Measurements from ENCODE around the gene RAP1GAP.

The RAP1GAP gene

DNA sequence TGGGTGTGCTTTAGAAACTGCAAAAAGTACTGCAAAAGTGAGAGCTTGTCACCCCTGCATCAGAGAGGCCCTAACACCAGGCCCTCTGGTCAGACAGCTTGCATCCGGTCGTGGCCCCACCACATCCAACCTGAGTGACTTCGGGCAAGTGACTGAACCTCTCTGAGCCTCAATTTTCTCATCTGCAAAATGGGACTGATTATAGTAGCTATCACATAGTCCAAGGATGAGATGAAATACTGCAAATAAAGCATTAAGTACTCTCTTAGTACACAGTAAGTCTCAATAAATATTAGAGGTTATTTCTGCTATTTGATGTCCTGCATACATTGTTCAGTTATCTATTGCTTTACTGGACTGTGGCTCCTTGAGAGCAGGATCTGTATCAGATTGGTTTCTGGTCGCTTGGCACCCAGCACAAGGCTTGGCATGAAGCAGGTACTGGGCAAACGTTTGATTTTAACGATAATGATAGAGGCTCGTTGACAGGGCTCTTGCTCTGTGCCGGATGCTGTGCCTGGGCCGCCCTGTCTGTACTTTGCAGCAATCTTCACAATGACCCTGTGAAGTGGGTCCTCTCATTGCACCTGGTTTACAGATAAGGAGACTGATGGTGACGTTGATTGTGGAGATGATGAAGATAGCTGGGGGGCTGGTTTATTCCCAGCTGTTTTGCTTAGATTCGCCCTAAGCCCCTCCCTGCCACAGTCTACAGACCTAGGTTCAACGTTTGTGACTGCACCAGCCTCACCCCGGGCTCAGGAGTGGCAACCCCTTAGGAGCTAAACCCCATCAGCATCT lies 43.6 kb downstream of the RAP1GAP start:
- no peak for DNase-seq (ENCODE audit: low spot score)

DNA sequence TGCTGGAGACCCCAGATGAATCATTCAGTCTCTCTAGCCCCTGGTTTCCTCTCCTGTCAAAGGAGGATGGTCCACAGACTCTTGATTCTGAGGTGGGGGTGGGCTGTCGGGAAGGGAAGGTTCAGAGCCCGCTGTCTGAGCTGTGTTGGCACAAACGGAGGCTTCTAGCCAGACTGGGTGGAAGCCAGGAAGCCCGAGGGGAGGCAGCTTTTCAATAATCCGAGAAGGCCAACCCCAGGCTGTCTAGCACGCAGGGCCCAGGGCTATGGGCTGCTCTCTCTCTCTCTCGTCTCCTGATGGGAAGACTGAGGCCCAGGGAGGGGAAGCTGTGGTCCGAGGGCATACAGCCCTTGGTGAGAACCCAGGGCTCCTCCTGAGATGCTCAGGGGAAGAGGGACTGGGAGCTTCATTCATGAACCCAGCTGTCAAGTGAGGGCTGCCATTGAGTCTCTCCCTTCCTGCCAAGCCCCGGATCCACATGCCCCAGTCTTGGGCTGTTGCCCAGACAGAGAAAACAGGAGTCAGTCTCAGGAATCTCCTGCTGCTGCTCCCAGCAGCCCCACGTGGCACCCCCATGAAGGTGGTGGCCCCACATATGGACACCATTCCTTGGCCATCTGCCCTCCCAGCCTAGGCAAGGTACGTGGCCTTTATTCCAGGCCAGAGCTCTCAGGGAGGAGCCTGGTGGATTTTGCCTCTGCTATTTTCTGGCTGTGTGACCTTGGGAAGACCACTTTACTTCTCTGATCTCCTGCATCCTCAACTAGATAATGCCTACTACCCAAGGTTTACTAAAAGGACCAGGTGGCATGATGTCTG lies 44.4 kb downstream of the RAP1GAP start:
- no peak for DNase-seq (ENCODE audit: low spot score)

DNA sequence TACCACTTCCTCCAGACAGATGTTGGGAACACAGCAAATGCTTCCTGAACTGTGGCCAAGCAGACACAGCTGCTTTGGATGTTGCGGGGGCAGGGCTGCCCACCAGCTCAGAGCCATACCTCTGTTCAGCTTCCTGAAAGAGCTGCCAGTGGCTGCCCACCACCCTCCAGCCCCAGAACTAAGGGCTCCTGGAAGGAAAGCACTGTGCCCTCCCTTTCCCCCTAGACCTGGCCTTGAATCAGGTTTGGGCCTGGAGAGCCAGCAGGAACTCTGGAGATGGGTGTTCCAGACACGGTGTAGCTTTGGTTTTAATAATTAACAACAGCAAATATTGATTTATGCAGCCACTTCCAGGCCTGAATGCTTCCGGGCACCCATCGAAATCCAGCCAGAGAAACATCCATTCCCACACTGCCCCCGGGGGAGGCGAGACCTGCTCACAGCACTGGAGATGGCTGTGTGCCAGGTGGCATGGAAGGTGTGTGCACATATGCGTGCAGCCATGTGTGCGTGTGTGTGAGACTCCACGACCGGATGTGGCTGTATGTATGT lies 45.7 kb downstream of the RAP1GAP start:
- no peak for DNase-seq (ENCODE audit: low spot score)

DNA sequence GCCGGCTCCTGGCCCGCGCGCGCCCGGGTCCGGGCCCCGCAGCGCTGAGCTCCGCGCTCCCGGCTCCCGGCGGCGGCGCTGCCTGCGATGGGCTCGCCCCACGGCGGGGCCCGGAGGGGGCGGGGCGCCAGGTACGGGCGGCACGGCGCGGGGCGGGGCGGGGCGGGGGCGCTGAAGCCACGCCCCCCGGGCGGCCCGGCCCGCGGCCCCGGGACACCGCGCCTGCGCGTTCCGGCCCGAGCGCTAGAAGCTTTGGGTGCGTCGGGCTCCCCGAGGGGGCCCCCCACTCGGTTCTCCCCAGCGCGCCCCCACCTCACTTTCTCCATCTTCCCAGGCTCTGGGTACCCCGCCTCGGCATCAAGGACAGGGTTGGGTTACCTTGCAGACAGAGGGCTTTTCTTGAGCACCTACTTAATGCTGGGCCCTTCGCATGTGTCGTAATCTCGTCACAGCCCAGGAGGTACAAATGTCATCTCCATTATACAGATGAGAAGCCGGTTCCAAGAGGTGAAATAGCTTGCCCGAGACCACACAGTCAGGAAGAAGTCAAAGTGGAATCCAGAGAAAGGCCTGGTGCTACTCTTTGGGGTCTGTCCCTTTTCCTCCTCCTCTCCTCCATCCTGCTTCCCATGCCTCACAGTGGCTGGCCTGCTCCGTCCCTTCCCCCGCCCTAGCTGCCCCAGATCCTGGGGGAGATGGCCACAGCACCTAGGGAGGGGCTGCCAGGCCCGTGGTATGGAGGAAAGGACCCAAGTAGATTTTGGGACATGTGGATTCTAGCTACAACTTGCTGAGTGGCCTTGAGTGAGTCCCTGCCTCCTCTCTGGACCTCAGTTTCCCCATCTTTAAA lies 46.5 kb downstream of the RAP1GAP start:
- peak; percentile 80 for DNase-seq (ENCODE audit: low spot score)

DNA sequence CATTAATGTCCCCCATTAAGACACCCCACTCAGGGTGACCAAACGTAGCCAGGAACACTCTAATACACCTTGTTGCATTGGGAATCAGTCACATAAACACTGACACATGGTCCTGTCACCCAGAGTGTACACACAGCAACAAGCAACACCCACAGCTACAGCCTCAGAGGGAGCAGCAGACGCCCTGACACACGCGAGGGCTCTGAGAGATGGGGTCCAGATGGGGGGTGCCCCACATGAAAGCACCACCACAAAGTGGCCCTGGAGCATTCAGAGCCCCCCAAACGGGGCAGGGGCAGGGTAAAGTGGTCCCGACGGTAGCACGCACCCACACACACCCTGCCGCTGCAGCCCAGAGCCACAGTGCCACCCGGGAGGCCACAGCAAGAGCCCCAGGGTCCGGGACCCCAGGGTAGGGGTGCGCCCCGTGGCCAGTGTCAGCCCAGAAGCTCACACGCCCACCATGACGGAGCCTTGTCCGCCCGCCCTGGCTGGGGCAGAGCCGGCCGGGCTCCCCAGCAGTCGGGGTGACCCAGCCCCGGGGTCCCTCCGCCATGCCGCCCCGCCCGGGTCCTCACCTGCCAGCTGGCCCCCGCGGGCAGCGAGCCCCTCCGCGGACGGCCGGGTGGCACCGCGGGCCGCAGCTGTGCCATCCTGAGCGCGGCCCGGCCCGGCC lies 47.3 kb downstream of the RAP1GAP start:
- DNase-seq (ENCODE audit: low spot score) = no peak

DNA sequence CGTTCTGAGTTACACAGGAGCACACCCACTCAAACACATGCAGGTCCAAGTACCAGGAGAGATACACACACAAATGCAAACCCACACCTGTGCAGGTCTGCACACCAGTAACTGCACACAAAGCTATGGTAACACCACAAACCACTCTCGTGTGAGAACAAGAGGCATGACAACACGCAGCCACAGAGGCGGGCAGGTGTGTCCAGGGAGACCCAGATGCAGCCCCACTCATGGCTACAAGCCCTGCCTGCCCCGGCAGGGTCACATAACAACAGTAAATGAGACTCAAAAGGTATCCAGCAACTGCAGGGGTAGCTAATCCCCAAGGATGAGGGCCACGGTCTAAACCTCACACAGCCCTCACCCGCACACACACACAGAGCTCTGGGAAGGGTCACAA lies 48.1 kb downstream of the RAP1GAP start:
- no peak for DNase-seq (ENCODE audit: low spot score)

DNA sequence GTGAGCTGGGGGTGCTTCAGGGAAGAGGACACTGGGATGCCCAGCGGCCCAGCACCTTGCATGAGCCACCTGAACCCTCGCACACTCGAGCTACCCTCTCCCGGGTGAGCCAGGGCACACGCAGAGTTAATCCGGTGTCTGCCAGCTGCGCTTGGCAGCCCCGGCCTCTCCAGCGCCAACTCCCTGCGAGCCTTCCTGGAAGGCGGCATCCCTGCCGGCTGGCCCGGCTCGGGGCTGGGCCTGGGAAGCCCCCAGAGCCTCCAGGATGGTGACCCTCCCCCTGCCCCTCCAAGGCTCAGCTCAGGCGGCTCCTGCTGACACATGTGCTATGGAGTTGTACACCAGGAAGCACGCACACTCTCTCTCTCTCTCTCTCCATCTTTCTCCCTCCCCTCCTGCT lies 48.7 kb downstream of the RAP1GAP start:
- DNase-seq (ENCODE audit: low spot score) = no peak

DNA sequence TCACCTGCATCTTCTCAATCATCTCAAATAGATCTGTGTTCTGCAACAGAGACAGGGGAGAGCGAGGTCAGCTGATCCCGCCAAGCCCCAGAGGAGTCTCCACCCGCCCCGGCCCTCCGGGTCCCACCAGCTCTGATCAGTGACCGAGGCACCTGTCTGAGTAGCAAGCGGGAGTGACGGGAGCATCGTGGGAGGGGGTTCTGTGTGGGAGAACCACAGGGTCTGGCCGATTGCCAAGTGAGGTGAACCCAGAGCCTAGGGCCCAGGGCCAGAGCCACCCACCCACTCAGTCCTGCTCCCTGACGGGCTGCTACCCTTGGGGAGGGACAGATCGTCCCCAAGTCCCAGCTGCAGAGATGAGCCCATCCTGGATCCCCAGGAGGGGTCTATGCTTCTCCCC lies 49.1 kb downstream of the RAP1GAP start:
- no peak for DNase-seq (ENCODE audit: low spot score)

DNA sequence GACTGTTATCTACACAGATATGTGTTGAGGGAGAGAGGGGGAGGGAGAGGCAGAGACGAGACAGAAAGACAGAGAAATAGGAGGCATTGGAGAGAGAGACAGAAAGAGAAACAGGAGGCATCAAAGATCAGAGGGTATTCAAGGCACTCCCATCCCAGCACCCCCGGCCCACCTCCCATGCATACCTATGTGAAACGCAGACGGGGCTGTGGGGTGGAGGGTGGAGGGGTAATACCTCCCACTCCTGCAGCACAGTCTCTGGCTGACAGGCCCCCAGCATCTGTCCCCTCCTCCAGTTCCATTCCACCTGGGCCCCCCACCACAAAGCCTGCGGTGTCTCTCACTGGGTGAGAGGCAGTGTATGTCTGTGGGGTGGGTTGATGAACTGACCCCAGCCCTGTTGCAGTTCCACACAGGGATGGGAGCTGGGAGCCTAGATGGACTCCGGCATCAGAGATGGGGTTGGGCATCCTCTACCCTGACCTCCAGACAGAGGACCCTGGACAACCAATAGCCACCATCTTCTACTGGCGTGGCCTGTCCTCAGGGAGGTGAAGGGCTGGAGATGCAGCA lies 49.7 kb downstream of the RAP1GAP start:
- DNase-seq (ENCODE audit: low spot score) = no peak

DNA sequence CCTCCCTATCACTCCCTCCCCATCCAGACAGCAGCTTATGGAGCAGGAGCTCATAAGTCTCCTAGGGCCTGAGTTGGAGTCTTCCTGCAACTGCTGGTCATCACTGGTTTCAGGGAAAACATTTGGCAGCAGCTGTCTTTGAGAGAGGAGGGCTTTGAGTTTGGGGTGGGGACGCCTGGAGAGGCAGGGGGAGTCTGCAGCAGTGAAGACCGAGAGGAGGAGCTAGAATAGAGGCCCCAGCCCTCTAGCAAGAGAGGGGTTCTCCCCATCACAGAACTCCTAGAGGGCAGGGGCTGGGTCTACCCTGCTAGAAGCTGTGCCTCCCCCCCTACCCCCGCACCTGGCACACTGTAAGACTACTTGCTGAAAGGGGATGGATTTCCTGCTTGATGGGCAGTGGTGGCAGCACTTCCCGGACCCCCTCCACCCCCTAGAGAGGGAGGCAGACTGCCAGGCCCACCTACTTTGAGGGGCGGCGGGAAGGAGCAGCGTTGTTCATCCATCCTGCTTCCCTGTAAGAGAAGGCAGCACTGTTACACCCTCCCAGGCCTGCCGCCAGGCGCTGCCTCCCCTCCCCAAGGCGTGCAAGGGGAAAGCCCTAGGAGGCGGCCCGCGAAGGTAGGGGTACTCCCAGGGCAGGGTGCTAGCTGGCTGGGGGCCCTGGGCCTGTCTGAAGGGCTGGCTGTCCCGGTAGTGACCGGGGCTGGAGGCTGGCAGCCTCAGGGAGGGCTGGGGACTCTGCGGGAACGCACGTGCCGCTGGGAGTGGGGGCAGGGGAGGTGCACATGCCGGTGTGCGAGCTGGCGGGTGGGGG lies 50.4 kb downstream of the RAP1GAP start:
- DNase-seq (ENCODE audit: low spot score) = no peak

DNA sequence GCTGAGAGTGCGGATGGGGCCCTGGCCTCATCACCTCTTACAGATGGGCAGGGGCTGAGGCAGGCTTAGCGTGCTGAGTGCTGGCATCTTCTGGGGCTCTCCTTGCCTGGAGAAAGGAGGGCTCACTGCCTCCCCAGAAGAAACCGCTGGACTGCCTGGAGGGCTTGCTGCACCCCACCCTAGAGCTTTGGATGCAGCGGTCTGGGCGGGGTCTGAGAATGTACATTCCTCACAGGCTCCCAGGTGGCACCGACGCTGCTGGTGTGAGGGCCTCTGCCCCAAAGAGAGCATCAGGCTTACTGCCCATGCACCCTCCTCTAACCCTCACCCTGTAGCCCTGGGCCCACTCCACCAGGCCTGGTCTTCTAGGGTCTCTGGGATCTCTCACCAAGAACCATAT lies 51.1 kb downstream of the RAP1GAP start:
- DNase-seq (ENCODE audit: low spot score) = no peak

DNA sequence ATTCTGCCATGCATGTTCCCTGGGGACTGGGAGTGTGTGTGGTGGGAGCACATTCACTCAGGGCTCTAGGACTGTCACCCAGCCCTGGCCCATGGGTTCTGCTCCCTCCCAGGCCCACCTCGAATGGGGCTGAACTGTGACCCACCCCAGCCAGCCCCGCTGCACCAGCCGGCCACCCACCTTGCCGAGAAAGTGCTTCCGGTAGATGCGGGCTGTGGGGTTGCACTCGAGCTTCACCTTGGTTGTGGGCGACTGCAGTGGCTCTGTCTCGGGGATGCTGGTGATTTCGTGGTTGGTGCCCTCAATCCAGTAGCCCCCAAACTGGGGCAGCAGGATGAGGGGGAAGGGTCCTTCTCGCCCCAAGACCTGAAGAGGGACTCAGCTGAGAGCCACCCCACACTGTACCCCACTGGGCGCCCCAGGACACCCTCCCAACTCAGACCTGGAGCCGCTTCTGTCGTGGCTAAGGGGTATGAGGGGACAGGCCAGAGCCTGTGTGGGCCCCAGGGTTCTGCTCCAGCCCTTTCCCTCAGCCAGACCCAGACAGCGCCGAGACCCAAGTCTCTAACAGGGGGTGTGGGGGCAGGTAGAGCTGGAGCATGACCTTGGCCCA lies 51.9 kb downstream of the RAP1GAP start:
- no peak for DNase-seq (ENCODE audit: low spot score)

DNA sequence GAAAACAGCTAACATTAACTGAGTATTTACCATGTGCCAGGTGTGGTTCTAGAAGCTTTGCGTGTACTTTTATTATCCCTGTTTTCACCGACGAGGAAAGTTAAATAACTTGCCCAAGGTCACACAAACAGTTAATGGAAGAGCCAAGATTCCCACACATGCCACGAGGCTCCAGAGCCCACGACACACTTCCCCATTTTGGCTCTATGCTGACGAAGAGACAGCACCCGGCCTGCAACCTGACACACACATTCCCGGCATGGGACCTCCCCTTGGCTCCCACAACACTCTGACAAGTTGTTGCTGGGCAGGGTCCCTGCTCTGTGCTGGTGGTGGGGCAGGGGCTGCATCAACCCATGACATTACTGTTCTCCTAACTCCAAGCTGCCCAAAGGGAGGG lies 52.8 kb downstream of the RAP1GAP start:
- no peak for DNase-seq (ENCODE audit: low spot score)

DNA sequence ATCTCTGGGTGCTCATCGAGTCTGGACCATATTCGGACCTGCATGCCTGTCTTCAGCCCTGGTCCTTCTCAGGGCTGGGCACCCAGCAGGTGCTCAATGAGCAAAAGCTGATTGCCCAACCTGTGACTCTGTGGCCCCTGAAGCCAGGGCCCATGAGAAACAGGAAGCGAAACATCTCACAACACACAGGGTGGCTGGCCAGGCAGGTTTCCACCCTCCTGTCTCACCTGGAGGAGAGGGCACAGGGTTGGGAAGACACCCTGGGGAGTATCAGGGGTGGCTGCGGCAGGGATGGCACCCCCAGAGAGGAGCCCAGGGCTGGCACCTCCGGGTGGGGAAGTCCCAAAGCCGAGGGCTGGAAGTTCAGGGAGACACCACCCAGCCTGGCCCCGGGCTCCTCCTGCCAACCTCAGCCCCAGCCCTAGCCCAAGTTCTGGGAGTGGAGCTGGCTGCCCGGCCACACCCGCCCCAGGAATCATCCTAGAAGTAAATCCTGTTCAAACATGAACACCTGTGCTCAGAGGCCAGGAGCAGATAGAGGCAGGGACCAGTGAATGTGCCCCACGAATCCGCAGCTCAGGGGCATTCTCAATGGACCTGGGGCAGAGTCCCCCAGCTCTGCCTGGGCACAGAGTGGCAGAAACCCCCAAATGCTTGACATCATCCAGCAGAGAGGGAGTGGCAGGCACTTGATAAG lies 54.6 kb downstream of the RAP1GAP start:
- DNase-seq (ENCODE audit: low spot score) = no peak

DNA sequence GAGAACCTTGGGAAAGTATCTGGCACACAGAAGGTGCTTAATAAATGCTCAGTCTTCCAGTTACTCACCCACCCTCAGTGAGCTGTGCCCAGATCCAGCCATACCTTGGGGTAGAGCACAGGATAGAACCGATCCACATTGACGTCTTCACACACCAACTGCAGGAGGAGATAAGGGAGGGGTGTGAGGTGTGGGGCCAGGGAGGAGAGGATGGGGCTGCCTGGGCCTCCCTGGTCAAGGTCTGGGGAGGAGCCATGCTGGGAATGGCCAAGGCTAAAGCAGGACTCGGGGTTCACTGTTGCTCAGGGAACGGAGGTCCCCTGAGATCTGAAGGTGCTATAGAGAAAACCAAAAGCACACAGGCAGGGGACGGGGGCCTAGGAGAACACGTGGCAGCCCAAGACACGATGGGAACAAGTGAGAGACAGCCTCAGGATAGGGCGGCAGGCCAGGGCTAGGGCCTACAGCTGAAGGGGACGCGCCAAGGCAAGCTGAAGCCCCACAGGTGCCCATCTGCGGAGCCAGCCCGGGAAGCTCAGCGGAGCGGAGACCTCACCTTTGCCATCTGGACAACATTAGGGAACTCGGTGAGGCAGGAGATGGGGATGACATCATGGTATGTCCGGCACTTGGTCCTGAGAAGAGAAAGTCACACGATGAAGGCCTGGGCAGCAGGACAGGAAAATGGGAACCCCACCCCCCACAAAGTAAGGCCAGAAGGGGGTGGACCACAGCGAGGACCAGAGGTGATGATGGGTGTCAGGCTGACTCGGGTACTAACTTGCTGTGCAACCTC lies 55.9 kb downstream of the RAP1GAP start:
- DNase-seq (ENCODE audit: low spot score) = no peak

DNA sequence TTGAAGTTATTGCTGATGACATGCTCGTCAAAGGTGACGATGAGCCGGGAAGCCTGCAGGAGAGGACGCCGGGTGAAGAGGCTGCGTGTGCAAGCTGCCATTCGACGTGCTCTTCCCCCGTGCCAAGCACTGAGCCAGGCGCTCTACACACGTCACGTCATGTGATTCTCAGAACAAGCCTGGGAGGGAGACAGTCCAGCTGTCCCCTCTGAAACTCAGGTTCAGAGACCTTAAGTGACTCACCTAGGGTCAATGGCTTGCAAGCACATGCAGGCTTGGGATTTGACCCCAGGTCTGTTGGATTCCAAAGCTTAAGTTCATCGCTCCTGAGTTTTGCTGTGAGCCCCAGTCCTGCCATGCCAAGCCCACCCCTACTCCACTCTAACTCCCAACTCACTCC lies 57.1 kb downstream of the RAP1GAP start:
- no peak for DNase-seq (ENCODE audit: low spot score)

DNA sequence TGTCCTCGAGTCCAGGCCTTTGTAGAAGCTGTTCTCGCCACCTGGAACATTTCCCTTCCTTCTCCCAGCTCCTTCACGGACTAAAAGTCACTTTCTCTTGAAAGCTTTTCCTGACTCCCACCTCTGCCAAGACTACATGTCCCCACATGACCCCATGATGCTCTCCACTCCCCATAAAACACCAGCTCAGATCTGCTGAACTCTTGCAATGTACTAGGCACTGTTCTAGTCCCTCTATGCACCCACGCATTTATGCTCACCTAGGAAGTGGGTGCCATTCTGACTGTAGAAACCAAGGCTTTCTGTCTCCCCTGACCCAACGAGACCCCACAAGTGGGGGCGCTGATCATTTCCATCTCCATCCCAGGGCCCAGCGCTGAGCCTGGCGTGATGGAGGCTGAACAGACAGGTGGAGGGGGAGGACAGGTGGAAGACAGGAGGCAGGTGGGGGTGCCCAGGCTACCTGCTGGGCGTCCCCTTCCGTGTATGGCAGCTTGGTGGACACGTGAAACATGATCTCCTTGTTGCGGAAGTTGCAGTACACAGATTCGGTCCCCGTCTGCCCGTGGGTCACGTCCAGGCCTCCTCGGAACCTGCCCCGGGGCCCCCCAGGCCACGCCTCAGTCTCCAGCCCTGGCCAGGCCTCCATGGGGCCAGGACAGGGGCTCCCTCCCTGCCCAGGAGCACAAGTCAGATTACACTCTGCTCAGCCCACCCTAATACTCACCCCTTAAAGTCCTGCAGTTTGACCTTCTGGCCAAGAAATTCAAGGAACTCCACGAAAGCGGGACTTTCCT lies 58.0 kb downstream of the RAP1GAP start:
- DNase-seq (ENCODE audit: low spot score) = no peak

DNA sequence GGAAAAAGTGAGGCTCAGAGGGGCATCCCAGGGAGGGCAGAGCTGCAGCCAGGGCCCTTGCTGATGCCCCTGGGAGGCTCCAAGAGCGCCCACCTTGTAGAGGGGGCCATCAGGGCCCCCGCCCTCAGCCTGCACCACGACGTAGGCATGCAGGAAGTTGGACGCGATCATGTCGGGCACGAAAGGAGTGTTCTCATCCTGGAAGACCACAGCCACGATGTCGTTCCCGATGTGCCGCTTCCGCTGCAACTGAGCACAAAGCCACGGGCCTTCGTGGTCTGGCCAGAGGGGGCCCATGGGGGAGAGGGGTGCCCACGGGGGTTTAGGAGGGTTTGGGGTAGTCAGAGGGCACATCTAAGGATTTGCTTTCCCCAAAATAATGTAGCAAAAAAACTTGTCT lies 59.1 kb downstream of the RAP1GAP start:
- no peak for DNase-seq (ENCODE audit: low spot score)
